SKM-1 treated with dmso at 0.1 percent for 144 hours (cell line): ENCODE results near the gene CIB2.

Experiments
- DNase-seq: peaks from one replicate; lab custom pipeline; 2025; ENCODE audit not compliant: unreplicated experiment; lab: John Stamatoyannopoulos, UW

Gene CIB2

GRCh38 chr15:78069462-78070029, 61.7 kb downstream of the CIB2 start:
- DNase-seq = no peak

- no peak for DNase-seq
Measured at GRCh38 chr15:78069052-78069414, 62.2 kb downstream of the CIB2 start.

- DNase-seq = no peak
Measured at GRCh38 chr15:78067328-78068228, 63.7 kb downstream of the CIB2 start.

GRCh38 chr15:78065973-78066946, 65.0 kb downstream of the CIB2 start:
- no peak for DNase-seq

GRCh38 chr15:78065284-78065872, 65.9 kb downstream of the CIB2 start:
- peak; percentile 83 for DNase-seq

- DNase-seq = no peak
Measured at GRCh38 chr15:78064544-78064943, 66.7 kb downstream of the CIB2 start.

- no peak for DNase-seq
Measured at GRCh38 chr15:78063970-78064385, 67.3 kb downstream of the CIB2 start.

GRCh38 chr15:78063217-78063616, 68.0 kb downstream of the CIB2 start:
- no peak for DNase-seq

GRCh38 chr15:78061963-78062427, 69.2 kb downstream of the CIB2 start:
- DNase-seq = no peak

- DNase-seq = no peak
Measured at GRCh38 chr15:78060232-78060631, 71.0 kb downstream of the CIB2 start.

GRCh38 chr15:78059110-78059839, 72.0 kb downstream of the CIB2 start:
- DNase-seq = no peak

- no peak for DNase-seq
Measured at GRCh38 chr15:78058401-78058935, 72.8 kb downstream of the CIB2 start.

- no peak for DNase-seq
Measured at GRCh38 chr15:78057803-78058202, 73.4 kb downstream of the CIB2 start.

GRCh38 chr15:78056714-78057269, 74.5 kb downstream of the CIB2 start:
- peak; percentile 43 for DNase-seq

GRCh38 chr15:78055919-78056713, 75.1 kb downstream of the CIB2 start:
- DNase-seq = no peak

- no peak for DNase-seq
Measured at GRCh38 chr15:78054966-78055365, 76.3 kb downstream of the CIB2 start.
